ENCODE data around the gene CYP21A2.

GRCh38 chr6:32088487-32089049 lies 50.4 kb downstream of the CYP21A2 start:
- TF ChIP-seq CTCF (conservative IDR thresholded peaks at IDR 0.05; ENCODE audit: low read length) (no peak), EZH2phosphoT487 (IDR thresholded peaks at IDR 0.05; ENCODE audit: borderline replicate concordance, low read depth, low read length) (no peak)

Data from OCI-LY7 (cell line).